DND-41 (cell line): Measurements from ENCODE around the gene BBS1.

Experiments used
- ATAC-seq: fragments of 200-7000 bp; cut with Tn5 transposase; 3 replicates; pipeline ENCODE4 v1.9.1; 2021; ENCODE audit warnings: low read depth; ENCODE audit not compliant: insufficient read depth
- DNase-seq: peaks from one replicate; pipeline ENCODE4 v3.0.0-alpha.2; 2020
- H2AFZ ChIP-seq: 2 replicates; pipeline ENCODE4 v1.6.0; 2012; ENCODE audit warnings: low read depth, low read length
- H3K27ac ChIP-seq: 2 replicates; pipeline ENCODE4 v1.5.1; 2012; ENCODE audit warnings: low read length, inconsistent platforms
- H3K27me3 ChIP-seq: fragments of 200-600 bp; sonication (generic); 2 replicates; pipeline ENCODE4 v1.6.0; 2012; ENCODE audit warnings: low read length, mild to moderate bottlenecking, inconsistent platforms; ENCODE audit not compliant: insufficient read depth, poor library complexity
- H3K36me3 ChIP-seq: 2 replicates; pipeline ENCODE4 v1.5.1; 2012; ENCODE audit warnings: low read length, inconsistent platforms; ENCODE audit not compliant: insufficient read depth
- H3K4me1 ChIP-seq: 2 replicates; pipeline ENCODE4 v1.5.1; 2012; ENCODE audit warnings: mild to moderate bottlenecking, low read length; ENCODE audit not compliant: insufficient read depth
- H3K4me2 ChIP-seq: 2 replicates; pipeline ENCODE4 v1.6.0; 2012; ENCODE audit warnings: mild to moderate bottlenecking, moderate library complexity, low read length, inconsistent platforms; ENCODE audit not compliant: insufficient read depth
- H3K4me3 ChIP-seq, 2 experiments: fragments of 200-600 bp in 1 of 2; shearing (Covaris generic) in 1 of 2; 2 replicates each; pipeline ENCODE4 v1.5.1; 2012 to 2016; ENCODE audit warnings: inconsistent platforms in 2 of 2, low read length in 2 of 2, mild to moderate bottlenecking in 2 of 2, low read depth in 1 of 2, moderate library complexity in 1 of 2
- H3K79me2 ChIP-seq: 2 replicates; pipeline ENCODE4 v1.6.0; 2012; ENCODE audit warnings: low read length, inconsistent platforms; ENCODE audit not compliant: insufficient read depth
- H3K9ac ChIP-seq: 2 replicates; pipeline ENCODE4 v1.6.0; 2012; ENCODE audit warnings: low read depth, mild to moderate bottlenecking, inconsistent platforms, low read length, moderate library complexity
- H3K9me3 ChIP-seq: 2 replicates; pipeline ENCODE4 v1.5.1; 2012; ENCODE audit warnings: low read length, moderate library complexity, mild to moderate bottlenecking, inconsistent platforms; ENCODE audit not compliant: insufficient read depth, severe bottlenecking
- H4K20me1 ChIP-seq: 2 replicates; pipeline ENCODE4 v1.6.0; 2012; ENCODE audit warnings: low read length; ENCODE audit not compliant: insufficient read depth
- CTCF ChIP-seq: IDR thresholded peaks from 2 replicates; pipeline ENCODE4 v1.5.1; 2012; ENCODE audit warnings: borderline replicate concordance, low read length, moderate library complexity, mild to moderate bottlenecking; ENCODE audit not compliant: poor library complexity, severe bottlenecking; ENCODE audit errors: extremely low read depth
- EZH2 ChIP-seq: IDR thresholded peaks from 3 replicates; pipeline ENCODE4 v1.6.1; 2012; ENCODE audit warnings: borderline replicate concordance, low read depth, mild to moderate bottlenecking, moderate library complexity, low read length, inconsistent platforms; ENCODE audit not compliant: severe bottlenecking

The BBS1 gene

GRCh38 chr11:66530927-66531709, 20.7 kb downstream of the BBS1 start:
- ATAC-seq (no peak), DNase-seq (no peak)

GRCh38 chr11:66531841-66532240, 21.4 kb downstream of the BBS1 start:
- Histone ChIP-seq H3K9me3 (no peaks in the 10 kb centered on the region), H3K4me2 (no peak overlapping the region), H3K4me1 (no peaks in the 10 kb centered on the region), H3K27ac (no peak overlapping the region), H3K4me3 (no peak overlapping the region), H3K9ac (no peak overlapping the region), H3K36me3 (0 out of 2 replicates have a peak, but pooled peaks cover 7% of the 10 kb centered on the region), H3K27me3 (no peaks in the 10 kb centered on the region), H4K20me1 (no peaks in the 10 kb centered on the region), H2AFZ (no peak overlapping the region), H3K79me2 (no peaks in the 10 kb centered on the region)
- DNase-seq: no peak
- TF ChIP-seq CTCF (no peak), EZH2 (no peak)
- no peak for ATAC-seq

More at GRCh38 chr11:66530927-66531709, 20.7 kb downstream of the BBS1 start:
- Histone ChIP-seq H3K9me3 (no peaks in the 10 kb centered on the region), H3K36me3 (0 out of 2 replicates have a peak, but pooled peaks cover 7% of the 10 kb centered on the region), H4K20me1 (no peaks in the 10 kb centered on the region), H3K4me3 (no peak overlapping the region), H3K79me2 (no peaks in the 10 kb centered on the region), H3K27me3 (no peaks in the 10 kb centered on the region), H3K4me2 (no peak overlapping the region), H3K4me1 (no peaks in the 10 kb centered on the region), H3K27ac (no peak overlapping the region), H2AFZ (no peak overlapping the region), H3K9ac (no peak overlapping the region)
- TF ChIP-seq EZH2: no peak
- TF ChIP-seq CTCF: no peak

- Histone ChIP-seq H3K4me3 (no peak overlapping the region), H3K9me3 (no peaks in the 10 kb centered on the region), H3K27me3 (no peaks in the 10 kb centered on the region), H3K36me3 (0 out of 2 replicates have a peak, but pooled peaks cover 10% of the 10 kb centered on the region), H3K27ac (no peak overlapping the region), H3K9ac (no peak overlapping the region), H4K20me1 (no peaks in the 10 kb centered on the region), H2AFZ (no peak overlapping the region), H3K4me2 (no peak overlapping the region), H3K79me2 (no peaks in the 10 kb centered on the region), H3K4me1 (no peaks in the 10 kb centered on the region)
- DNase-seq (no peak), ATAC-seq (no peak)
- no peak for TF ChIP-seq EZH2
- no peak for TF ChIP-seq CTCF
Measured at GRCh38 chr11:66532784-66533183, 22.3 kb downstream of the BBS1 start.
